ENCODE data around the gene KRTAP5-4. TPM values are rescaled to one million over a fixed set of nuclear protein-coding genes. Genes with fewer than 3 reads are reported as not detected.
A peak's percentile ranks its signal among the peaks of the same experiment; 100 is the strongest.

KRTAP5-4 gene
- total RNA-seq, 1 donor from 2014 or later = not detected

DNA sequence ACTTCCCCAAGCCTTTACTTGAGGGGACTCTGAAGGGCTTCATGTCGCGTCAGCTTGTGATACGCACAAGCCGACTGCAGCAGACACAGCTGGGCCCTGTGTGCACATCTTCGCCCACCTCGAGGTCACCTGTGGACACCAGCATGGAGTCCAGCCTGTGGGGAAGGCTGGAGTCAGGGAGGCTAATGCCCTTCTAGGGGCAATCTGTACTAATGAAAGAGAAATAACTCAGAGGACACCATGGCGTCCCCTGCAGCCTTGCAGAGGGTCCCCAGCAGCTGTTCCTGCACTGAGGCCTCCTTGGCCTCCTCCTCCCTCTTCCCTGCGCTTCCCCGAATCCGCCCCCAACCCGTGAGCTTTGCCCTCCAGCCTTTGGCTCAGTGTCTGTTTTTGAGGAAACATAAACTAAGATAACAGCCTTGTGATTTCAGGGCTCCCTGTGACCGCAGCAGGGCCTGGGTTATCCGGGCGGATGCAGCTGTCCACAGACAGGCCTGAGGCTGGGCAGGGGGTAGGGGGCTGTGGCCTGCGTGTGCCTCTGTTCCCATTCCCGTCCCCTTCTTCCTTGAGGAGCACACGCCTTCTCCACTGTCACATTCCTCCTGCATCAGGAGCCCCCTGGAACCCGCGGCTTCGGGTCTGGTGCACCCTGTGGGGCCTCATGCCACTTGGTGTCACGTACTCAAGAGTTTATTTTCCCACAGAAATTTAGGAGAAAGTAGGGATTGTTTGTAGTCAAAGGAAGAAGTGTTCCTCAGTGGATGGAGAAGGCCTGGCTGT, 32.6 kb upstream of the KRTAP5-4 start:
- no peak overlapping the region for H3K27ac Mint-ChIP-seq
- H3K27me3 Mint-ChIP-seq = peaks cover 34% of the 10 kb centered on the region
- no peaks in the 10 kb centered on the region for H3K36me3 Mint-ChIP-seq (ENCODE audit: low read depth)
- H3K4me3 Mint-ChIP-seq = no peak overlapping the region
- no peak for ATAC-seq (ENCODE audit: low read depth)
- ChIA-PET CTCF (interaction anchor here (1.0 to 4.0 kb wide), 3 partner anchors 39 to 496 kb away, joined by 3 to 61 read pairs (median 48); partner anchors contain the start of gene SYT8), POLR2A (no interaction called here)
- H3K9me3 Mint-ChIP-seq = no peaks in the 10 kb centered on the region
- TF ChIP-seq, protein P1, sequence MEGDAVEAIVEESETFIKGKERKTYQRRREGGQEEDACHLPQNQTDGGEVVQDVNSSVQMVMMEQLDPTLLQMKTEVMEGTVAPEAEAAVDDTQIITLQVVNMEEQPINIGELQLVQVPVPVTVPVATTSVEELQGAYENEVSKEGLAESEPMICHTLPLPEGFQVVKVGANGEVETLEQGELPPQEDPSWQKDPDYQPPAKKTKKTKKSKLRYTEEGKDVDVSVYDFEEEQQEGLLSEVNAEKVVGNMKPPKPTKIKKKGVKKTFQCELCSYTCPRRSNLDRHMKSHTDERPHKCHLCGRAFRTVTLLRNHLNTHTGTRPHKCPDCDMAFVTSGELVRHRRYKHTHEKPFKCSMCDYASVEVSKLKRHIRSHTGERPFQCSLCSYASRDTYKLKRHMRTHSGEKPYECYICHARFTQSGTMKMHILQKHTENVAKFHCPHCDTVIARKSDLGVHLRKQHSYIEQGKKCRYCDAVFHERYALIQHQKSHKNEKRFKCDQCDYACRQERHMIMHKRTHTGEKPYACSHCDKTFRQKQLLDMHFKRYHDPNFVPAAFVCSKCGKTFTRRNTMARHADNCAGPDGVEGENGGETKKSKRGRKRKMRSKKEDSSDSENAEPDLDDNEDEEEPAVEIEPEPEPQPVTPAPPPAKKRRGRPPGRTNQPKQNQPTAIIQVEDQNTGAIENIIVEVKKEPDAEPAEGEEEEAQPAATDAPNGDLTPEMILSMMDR (IDR thresholded peaks at IDR 0.05) = no peak
- intact Hi-C loops (cut with micrococcal nuclease) = loop anchor here (5.0 kb wide), 1 partner anchor 38 kb away; no protein-coding TSS in a partner anchor
- no peak for DNase-seq
- peaks cover 3% of the 10 kb centered on the region for H3K4me1 Mint-ChIP-seq

DNA sequence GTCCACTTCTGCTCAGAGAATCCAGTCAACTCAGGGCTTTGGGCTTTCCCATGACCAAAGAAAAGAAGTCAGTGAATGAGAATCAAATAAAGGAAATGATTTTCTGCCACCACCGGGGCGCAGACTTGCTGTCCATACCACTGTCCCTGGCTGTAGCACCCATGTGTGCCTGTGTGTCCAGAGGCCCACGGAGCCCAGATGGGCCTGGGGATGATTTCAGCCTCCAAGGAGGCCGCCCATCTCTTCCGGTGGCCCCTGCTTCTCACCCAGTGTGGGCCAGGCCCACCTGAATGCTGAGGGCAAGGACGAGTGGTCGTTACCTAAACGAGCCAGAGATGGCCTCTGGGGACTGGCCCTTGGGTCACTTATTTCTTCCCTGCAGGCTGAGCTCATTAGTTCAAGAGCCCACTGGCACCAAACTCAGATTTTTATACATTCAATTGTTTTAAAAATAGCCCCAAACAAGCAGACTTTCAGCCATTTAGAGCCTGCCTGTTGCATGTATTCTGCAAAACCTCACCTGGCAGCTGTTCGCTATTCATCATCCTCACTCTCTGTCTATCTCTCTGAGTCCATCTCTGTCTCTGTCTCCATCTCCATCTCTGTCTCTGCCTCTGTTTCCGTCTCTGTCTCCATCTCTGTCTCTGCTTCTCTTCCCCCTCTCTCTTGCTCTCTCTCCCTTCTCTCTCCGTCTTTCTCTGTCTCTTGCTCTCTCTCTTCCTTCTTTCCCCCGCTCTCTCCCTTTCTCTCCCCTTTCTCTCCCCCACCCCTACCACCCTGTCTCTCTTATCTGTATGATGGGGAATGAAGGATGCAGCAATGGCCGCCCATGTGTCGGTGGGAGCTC, 31.8 kb upstream of the KRTAP5-4 start:
- CTCF ChIA-PET = interaction anchor here (1.0 to 4.0 kb wide), 9 partner anchors 13 to 497 kb away, joined by 3 to 61 read pairs (median 13); partner anchors contain the start of genes MRPL23 and SYT8
- no peak for ATAC-seq (ENCODE audit: low read depth)
- no peak overlapping the region for H3K27ac Mint-ChIP-seq
- H3K27me3 Mint-ChIP-seq = peaks cover 30% of the 10 kb centered on the region
- intact Hi-C loops (cut with micrococcal nuclease) = loop anchor here (5.0 kb wide), 1 partner anchor 39 kb away; no protein-coding TSS in a partner anchor
- no peak for DNase-seq
- no peaks in the 10 kb centered on the region for H3K9me3 Mint-ChIP-seq
- H3K4me1 Mint-ChIP-seq = no peaks in the 10 kb centered on the region
- H3K36me3 Mint-ChIP-seq (ENCODE audit: low read depth) = no peaks in the 10 kb centered on the region
- no peak overlapping the region for H3K4me3 Mint-ChIP-seq
- POLR2A ChIA-PET = no interaction called here
- TF ChIP-seq, protein P1 (IDR thresholded peaks at IDR 0.05) = no peak

DNA sequence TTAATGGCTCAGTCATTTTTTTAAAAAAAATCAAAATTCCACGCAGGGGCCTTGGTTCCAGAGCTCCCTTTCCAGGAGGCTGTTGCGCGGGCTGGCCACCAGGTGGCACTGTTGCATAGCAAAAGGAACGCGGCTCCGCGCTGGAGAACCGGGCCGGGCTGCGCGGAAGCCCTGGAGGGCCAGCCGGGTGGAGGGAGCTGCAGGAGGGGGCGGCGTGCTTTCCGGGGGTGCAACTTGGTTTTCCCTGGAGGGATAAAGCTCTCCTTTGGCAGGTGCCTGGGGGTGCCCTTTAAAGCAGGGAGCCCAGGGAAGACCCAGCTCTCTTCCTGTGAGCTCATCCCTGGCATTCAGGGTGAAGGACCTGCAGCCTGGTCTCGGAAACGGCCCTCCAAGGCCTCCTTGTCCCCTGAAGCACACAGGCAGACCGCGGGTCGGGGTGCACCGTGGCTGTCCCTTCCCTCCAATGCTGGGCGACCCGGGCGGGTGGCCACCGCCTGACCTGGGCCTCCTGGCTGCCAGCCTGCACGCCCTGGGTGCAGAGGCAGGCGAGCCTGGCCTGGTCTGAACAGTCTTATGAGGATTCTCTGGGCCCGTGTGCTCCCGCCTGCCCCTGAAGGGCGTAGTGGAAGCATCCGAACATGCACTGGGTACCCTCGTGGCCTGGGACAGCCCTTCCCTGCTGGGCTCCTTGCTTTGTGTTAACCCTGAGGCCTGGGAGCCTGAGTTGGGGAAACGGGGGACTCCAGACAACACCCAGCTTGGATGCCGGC, 31.0 kb upstream of the KRTAP5-4 start:
- H3K27ac Mint-ChIP-seq = no peak overlapping the region
- ChIA-PET CTCF (interaction anchor here (0.6 to 4.0 kb wide), 22 partner anchors 9 to 501 kb away, joined by 3 to 61 read pairs (median 5); partner anchors contain the start of genes MRPL23, SYT8 and TNNI2), POLR2A (interaction anchor here (0.9 kb wide), 1 partner anchor 41 kb away, joined by 3 read pairs; no protein-coding TSS in a partner anchor)
- intact Hi-C loops (cut with micrococcal nuclease) = loop anchor here (1.0 to 5.0 kb wide), 4 partner anchors 39 to 503 kb away; no protein-coding TSS in a partner anchor
- peak; percentile 91 for ATAC-seq (ENCODE audit: low read depth)
- peak; percentile 74 for DNase-seq
- H3K27me3 Mint-ChIP-seq = peaks cover 24% of the 10 kb centered on the region
- H3K4me1 Mint-ChIP-seq = no peaks in the 10 kb centered on the region
- no peaks in the 10 kb centered on the region for H3K36me3 Mint-ChIP-seq (ENCODE audit: low read depth)
- no peaks in the 10 kb centered on the region for H3K9me3 Mint-ChIP-seq
- no peak overlapping the region for H3K4me3 Mint-ChIP-seq
- TF ChIP-seq, protein P1 (IDR thresholded peaks at IDR 0.05) = peak; percentile 80

DNA sequence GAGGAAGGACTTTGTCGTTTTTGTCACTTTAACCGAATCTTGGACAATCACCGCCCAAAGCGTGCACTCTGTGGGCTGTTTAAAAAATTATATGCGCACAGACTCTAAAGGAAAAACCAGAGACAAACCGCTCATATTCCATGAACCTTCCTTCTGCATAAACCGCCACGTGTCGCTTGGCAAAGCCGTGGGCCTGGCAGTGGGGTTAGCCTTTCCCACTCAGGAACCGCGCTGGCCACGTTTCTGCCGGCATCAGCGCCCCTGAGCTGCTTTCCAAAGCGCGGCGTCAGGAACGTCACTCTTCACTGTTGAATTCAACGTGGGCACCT, 30.5 kb upstream of the KRTAP5-4 start:
- Mint-ChIP-seq H3K27ac (no peak overlapping the region), H3K27me3 (peaks cover 21% of the 10 kb centered on the region), H3K4me1 (no peaks in the 10 kb centered on the region), H3K36me3 (ENCODE audit: low read depth) (no peaks in the 10 kb centered on the region), H3K4me3 (no peak overlapping the region), H3K9me3 (no peaks in the 10 kb centered on the region)
- no peak for ATAC-seq (ENCODE audit: low read depth)
- POLR2A ChIA-PET = interaction anchor here (0.9 kb wide), 1 partner anchor 41 kb away, joined by 3 read pairs; no protein-coding TSS in a partner anchor
- no peak for DNase-seq
- CTCF ChIA-PET = interaction anchor here (0.6 to 4.0 kb wide), 22 partner anchors 9 to 502 kb away, joined by 3 to 61 read pairs (median 5); partner anchors contain the start of genes MRPL23, SYT8 and TNNI2
- intact Hi-C loops (cut with micrococcal nuclease) = loop anchor here (1.0 to 5.0 kb wide), 4 partner anchors 40 to 504 kb away; no protein-coding TSS in a partner anchor
- TF ChIP-seq, protein P1 (IDR thresholded peaks at IDR 0.05) = no peak
